ENCODE measurements around the gene ARID1A. TPM values are rescaled to one million over a fixed set of nuclear protein-coding genes. Genes with fewer than 3 reads are reported as not detected.
A peak's percentile ranks its signal among the peaks of the same experiment; 100 is the strongest.

Gene ARID1A
- total and polyA plus RNA-seq, 9 of the 15 experiments (the other 6 are each of a cell fraction or from before 2014, with no cell fraction given) = 8.3 to 88.3 (median 22.5) TPM

- CTCF ChIA-PET (ENCODE audit: low intra/inter-chr PET ratio) = interaction anchor here (0.6 to 1.5 kb wide), 2 partner anchors 78 to 91 kb away, joined by 3 to 4 read pairs; no protein-coding TSS in a partner anchor
- H3K9ac ChIP-seq (ENCODE audit: insufficient read depth in 1 of 2, low read depth in 2 of 2, low read length in 2 of 2) = peak overlapping the region; percentile 84 to 88; a peak in 3 of 4 replicates
- peak overlapping the region; percentile 79 for H3K4me3 ChIP-seq
- H3K79me2 ChIP-seq (ENCODE audit: control insufficient read depth, insufficient read depth, low read length) = peaks cover 56% of the 10 kb centered on the region
- H3K36me3 ChIP-seq (ENCODE audit: control insufficient read depth, insufficient read depth, low read length) = peaks cover 7% of the 10 kb centered on the region; the same call in 2 of the 3 replicates
- H3K9me3 ChIP-seq (replicated peaks; ENCODE audit: control insufficient read depth, insufficient read depth, low read depth, low read length) = no peaks in the 10 kb centered on the region
- intact Hi-C loops (cut with micrococcal nuclease) (loop anchor here (2.0 to 10.0 kb wide), 3 partner anchors 29 to 189 kb away; partner anchors contain the start of gene SFN), in situ Hi-C loops (cut with MboI) (no loop called here)
- H3K27ac ChIP-seq (ENCODE audit: extremely low read depth, low read depth, low read length) = peak overlapping the region; percentile 92
- peaks cover 37 to 45% of the 10 kb centered on the region in 2 experiments for H3K4me1 ChIP-seq (replicated peaks in 1 of 2; ENCODE audit: control insufficient read depth in 2 of 2, insufficient read depth in 2 of 2, low read length in 2 of 2)
- no peaks in the 10 kb centered on the region for H3K9me1 ChIP-seq (ENCODE audit: control insufficient read depth, insufficient read depth, low read length)
- H3K27me3 ChIP-seq (ENCODE audit: control insufficient read depth in 2 of 2, insufficient read depth in 2 of 2, low read length in 2 of 2) = no peaks in the 10 kb centered on the region
- DNase-seq (ENCODE audit: extremely low read depth in 1 of 4, low spot score in 3 of 4) (peak in 2 of 4 experiments; percentile 29 to 55), ATAC-seq (no peak), FAIRE-seq (peak; percentile 29)
- POLR2A ChIA-PET = interaction anchor here (0.6 to 15.7 kb wide), 29 partner anchors 10 to 746 kb away, joined by 3 to 159 read pairs (median 4); partner anchors contain the start of gene PIGV
- peaks cover 11% of the 10 kb centered on the region for H4K20me1 ChIP-seq (replicated peaks; ENCODE audit: control insufficient read depth, insufficient read depth, low read length)
- H3K4me2 ChIP-seq (ENCODE audit: insufficient read depth, low read length) = peak overlapping the region; percentile 94
- BruUV-seq (replicated peaks) = no TSS peak
- peak overlapping the region; percentile 51 for H2AFZ ChIP-seq (ENCODE audit: low read depth, low read length)
- 6% methylated on average over 7 of the region's 7 CpGs for WGBS (ENCODE audit: insufficient coverage, low coverage, missing lambda C conversion rate)
- no peak for TF ChIP-seq ZNF449 (CRISPR knock-in tag; IDR thresholded peaks at IDR 0.05)
- 0 out of 2 replicates have a peak, but pooled peaks have one; percentile 19 for TF ChIP-seq TRIM25 (IDR thresholded peaks at IDR 0.05; ENCODE audit: borderline replicate concordance)
- TF ChIP-seq ZNF395 (CRISPR knock-in tag; IDR thresholded peaks at IDR 0.05) = no peak
- no peak for TF ChIP-seq ZBTB17 (CRISPR knock-in tag; IDR thresholded peaks at IDR 0.05)
- no peak for TF ChIP-seq STAG1 (CRISPR knock-in tag; IDR thresholded peaks at IDR 0.05; ENCODE audit: borderline replicate concordance)
- no peak for TF ChIP-seq RBM34 (IDR thresholded peaks at IDR 0.05; ENCODE audit: borderline replicate concordance, insufficient read depth, low read length)
- no peak for TF ChIP-seq TAF9B (IDR thresholded peaks at IDR 0.05; ENCODE audit: partially characterized antibody)
- TF ChIP-seq SAP30 (IDR thresholded peaks at IDR 0.05; ENCODE audit: borderline replicate concordance, insufficient read depth, low read depth, low read length, poor library complexity, severe bottlenecking) = peak; percentile 8
- TF ChIP-seq PPARD (CRISPR knock-in tag; IDR thresholded peaks at IDR 0.05) = no peak
- no peak for TF ChIP-seq SMAD1 (IDR thresholded peaks at IDR 0.05; ENCODE audit: low read depth, low read length, partially characterized antibody)
Observed at GRCh38 chr1:26693599-26694572, 1.9 kb upstream of the ARID1A start.

Data from K562 (cell line).